Fibroblast of skin of scalp (primary cell): ENCODE measurements around the gene CCDC70.

Experiments used
- DNase-seq: peaks from one replicate; pipeline ENCODE4 v3.0.0-alpha.2; 2013

The CCDC70 gene

DNA sequence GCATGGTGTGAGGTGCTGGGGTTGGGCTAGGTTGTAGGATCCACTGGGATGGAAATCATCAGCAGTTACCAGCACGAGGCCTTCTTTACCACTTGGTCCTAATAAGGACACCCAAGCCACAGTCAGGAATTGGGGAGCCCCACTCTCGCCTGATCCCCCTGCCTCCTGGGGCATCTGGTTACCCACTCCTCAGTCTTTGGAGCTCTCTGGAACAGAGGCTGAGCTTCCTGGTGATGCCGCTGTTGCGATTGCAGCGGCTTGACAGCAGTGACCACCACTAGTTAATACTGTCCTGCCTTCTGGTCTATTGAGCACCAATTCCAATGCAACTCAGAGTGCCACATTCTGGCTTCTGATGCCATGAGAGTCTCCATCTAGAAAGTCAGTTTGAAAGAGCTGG lies 30.2 kb upstream of the CCDC70 start:
- no peak for DNase-seq

DNA sequence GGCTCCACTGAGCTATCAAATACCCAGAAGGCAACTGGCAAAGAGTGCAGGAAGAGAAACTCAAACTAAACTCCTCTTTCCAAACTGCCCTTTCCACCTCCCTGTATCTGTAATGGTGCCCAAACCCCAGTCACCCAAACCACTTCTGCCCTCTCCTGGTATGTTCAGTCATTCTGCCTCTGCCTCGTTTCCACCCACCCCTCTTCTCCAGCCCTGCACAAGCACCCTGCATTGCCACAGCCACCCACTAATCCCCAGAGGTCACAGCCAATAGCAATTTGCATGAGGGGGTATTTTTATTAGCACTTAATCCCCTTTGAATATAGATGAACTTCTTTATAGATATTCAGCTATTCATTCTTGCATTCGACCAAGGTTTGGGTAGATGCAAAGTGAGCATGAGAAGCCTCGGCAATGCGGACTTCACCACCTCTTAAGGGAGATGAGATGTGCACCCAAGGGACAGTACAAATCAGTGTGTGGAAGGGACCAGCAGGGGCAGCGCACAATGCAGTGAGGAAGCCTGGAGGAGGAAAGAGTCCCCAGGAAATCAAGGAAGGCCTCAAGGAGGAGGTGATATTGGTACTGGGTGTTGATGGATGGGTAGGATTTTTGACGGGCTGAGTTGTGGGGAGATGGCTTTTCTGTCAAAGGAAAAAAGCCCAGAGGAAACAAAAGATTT lies 29.2 kb upstream of the CCDC70 start:
- peak; percentile 18 for DNase-seq

DNA sequence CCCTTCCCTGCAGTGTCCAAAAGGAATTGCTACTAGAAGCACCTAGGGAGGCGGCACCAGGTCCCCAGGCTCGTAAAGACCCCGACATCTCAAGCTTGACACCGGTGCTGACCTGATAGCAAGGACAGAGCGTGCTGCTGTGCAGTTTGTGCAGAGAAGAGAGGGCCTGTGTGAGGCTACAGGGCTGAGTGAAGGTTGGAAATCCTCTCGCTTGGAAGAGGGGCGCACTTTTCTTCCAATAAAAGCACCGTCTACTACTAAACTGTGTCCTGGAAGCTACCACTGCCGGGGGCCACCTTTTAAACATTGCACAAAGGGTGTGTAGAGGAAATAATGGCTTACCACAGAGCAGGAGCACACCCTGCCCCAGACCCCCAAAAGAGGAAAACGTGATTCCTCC lies 27.8 kb upstream of the CCDC70 start:
- DNase-seq: no peak

DNA sequence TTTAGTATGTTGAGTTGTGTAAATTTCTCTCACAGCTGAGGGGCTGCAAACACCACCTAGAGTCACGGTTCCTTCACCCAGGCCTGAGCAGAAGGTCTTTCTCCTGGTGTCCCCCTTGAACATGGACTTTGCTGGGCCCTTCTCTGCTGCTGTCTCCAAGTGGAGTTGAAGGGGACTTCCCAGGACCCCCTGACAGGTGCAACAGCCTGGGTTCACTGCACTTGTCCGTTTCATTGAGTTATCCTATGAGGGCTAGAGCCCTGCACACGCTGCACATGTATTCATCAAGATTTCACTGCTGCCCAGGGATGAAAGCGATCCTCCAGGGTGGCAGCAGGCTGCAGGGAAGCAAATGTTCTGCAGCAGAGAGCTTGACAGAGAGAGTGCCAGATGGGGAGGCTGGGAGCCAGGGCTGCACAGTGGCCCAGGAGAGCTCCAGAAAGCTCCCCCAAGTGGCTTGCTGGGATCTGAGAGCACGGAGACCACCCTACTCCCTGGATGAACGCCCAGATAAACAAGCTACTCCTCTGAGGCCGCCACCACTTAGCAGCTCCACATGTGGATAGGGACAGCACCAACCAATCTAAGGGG lies 27.1 kb upstream of the CCDC70 start:
- peak; percentile 18 for DNase-seq

DNA sequence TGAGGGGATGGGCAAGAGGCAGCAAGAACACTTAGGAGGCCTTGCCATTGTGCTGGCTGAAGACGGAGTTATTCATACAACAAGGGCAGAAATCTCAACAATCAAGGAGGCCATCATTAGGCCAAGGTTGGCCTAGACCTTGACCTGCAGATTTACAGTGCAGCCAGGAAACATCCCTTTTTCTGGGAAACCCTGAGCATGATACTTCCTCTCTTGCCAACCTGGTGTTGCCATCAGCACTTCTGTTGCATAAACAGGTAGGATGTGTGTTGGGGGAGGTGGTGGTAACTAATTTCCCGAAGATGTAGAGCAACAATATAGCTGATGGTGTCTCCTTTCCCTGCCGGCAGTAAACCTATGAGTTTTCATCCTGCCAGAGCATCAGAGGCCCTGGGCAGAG lies 24.8 kb upstream of the CCDC70 start:
- DNase-seq: no peak

DNA sequence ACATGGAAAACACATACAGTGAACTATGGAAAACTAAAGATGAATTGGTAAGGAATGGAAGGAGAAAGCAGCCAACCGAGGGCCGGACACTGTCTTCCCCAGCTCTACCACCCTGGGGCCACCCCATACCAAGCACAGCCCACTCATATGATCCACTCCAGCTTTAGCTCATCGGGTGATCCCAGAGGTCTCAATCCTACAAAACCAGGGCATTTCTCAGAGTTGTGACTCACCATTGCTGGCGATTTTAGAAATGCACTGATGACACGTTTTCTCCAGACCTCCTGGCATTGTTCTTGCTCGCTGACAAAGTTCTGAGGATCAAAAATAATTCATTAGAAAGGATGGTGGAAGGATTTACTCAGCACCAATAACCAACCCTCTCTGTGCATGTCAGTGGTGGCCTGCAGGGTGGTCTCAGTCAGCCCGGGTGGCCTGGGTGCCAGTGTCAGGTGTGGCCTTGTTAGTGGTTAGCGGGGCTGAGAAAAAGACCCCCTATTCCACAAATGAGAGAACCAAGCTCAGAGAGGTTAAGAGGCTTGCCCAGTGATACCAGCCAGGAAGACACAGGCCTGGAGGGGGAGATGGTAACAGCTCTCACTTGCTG lies 23.4 kb upstream of the CCDC70 start:
- peak; percentile 61 for DNase-seq

DNA sequence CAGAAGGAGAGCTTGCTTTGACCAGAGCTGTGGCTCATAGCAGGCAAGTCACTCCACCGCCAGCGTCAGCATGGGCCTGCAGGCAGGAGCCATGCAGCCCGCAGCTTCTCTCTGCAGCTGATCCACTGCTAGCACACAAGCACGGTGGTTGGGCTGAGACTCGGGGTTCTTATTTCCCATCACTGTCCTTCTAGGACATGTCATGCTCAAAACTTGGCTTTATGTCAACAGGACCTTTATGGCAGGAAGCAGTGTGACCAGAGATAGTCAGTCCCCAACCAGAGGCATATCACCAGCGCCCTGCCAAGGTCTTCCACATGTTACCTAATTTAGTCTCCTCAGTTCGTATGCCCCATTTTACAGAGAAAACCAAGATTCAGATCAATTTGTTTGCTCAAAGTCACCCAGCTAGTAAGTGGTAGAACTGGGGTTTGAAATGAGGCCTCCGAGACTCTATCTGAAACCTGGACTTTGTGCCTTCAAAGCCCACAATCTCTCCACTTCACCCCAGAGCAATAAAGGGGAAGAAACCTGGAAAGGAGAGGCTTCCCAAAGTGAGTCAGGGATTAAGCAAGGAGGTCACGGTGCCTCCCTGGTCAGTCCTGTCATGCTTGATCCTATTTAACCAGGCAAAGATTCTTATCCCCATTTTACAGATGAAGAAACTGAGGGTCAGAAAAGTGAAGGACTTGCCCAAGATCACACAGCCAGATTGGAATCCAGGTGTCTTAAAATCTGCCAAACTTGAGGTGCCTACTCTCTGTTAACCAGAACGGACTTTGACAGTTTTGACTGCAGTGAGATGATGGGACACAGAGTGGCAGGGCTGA lies 21.8 kb upstream of the CCDC70 start:
- no peak for DNase-seq

DNA sequence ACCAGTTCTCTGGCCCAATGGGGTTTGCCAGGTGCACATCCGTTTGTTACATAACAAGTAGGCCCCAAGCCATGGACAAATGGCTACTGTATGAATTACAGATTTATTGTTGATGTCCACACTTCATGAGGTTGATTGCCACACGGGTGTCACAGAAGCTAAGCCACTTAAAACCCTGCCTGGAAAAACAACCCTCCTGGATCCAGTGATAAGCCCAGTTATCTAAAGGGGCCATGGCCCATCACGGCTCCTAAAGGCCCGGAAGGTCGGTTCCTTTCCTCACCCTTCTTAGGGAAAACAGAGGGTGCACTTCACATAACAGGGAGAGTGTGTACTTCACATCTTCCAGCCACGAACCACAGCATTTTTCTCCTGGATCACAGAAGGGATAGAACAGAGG lies 20.9 kb upstream of the CCDC70 start:
- no peak for DNase-seq

DNA sequence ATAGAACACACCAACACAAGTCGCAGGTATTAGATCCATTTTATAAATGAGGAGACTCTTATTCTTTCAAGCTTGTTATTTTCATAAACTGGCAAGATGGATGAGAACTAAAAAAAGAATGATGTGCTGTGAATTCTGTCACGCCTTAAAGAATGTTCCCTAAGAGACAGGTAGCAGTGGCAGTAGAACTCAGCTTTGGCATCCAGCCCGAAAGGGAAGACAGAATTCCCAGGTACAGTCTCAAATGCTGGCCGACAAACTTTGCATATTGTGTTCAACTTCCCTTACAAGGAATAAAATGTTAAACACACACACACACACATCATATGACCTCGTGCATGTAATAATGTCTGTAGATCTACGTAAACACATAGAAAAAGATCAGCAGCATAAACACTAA lies 20.0 kb upstream of the CCDC70 start:
- DNase-seq: no peak

DNA sequence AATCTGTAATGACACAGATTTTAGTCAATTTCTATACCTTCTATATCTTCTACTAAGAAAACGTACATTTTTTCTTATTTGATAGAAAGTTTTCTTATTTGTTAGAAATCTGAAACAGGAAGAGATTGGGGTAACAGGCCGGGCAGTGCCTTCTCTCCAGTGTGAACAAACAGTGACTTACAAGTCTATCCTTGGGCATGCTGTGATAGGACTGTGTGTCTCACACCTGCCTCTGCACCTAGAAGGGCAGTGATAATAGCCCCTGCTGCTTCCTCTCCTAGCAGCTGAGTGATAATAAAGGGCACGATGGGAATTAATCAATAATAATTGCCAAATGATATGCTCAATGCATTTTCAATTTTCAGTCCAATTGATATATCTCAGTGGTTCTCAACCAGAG lies 18.2 kb upstream of the CCDC70 start:
- no peak for DNase-seq

DNA sequence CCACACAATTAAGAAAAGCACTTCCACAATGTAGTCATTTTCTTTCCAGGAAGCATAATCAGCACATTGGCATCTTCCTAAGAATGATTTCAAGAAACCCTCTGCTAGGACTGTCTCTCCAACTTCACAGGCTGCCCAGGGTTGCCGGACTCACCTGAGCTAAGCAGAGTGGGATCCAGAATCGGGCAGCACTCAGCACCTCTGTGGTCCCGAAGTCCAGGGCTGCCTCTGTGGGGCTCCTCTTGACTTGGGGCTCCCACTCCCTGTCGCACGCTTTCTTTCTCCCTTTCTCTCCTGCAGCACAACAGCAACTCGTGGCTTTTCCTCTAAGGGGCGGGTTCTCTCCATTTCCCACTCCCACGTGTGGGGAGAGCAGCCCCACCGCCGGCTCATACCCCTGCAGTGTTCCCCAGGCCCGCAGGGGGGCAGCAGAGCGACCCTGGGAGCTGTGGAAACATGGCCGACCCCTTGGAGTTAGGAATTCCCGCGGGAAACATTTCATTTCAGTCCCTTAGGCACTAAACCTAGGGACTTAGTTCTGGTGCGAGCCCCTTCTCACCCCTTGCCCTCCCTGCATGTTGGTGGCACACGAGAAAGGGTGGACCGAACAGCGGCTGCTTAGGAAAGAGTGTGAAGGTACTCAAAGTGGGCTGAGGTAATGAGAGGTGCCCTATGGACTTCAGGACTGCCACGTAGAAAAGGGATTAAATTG lies 16.8 kb upstream of the CCDC70 start, which contains the start of gene TMEM272:
Gene TMEM272 (minus strand): TSS at position 316 of the 712 bp plus-strand sequence. CDS start 6,647 bp downstream, outside the sequence.
- peak; percentile 43 for DNase-seq

DNA sequence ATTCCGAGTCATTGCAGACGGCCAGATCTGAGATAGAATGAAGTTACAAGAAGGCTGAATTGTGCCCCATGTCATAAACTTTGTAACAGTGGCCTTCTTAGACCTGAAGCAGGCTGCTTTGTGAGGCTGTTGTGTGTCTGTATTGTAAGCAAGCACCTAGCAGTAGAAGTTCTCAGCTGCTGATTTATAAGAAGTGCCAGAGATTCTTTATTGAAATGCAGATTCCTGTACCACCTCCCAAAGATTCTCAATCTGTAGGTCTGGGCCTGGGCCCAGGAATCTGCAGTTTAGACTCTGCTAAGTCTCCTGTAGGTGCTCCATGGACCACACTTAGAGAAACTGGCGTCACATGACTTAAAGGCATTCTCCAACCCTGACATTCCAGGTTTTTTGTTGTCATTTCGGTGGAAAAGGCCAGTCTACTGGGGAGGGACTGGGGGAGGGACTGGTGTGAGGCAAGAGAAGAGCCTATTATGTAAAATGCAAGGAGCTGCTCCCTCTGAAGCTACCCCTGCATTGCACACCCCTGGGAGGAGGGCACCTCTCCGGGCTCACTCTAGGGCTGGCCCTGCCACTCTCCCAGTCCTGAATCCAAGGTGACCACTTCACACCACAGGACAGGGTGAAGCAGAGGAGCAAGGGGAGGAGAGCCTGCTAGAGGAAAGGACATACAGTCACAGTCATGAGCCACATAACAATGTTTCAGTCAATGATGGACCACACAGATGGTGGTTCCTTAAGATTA lies 16.0 kb upstream of the CCDC70 start:
- no peak for DNase-seq

DNA sequence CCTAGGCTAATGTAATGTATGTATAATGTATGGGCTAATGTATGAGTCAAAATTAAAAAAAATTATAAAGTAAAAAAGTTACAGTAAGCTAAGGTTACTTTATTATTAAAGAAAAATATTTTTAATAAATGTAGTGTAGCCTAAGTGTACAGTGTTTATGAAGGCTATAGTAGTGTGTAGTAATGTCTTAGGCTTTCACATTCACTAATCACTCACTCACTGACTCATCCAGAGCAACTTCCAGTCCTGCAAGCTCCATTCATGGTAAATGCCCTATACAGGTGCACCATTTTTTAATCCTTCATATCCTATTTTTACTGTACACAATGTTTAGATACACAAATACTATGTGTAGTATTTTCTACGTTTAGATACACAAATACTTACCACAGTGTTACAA lies 15.0 kb upstream of the CCDC70 start:
- no peak for DNase-seq

DNA sequence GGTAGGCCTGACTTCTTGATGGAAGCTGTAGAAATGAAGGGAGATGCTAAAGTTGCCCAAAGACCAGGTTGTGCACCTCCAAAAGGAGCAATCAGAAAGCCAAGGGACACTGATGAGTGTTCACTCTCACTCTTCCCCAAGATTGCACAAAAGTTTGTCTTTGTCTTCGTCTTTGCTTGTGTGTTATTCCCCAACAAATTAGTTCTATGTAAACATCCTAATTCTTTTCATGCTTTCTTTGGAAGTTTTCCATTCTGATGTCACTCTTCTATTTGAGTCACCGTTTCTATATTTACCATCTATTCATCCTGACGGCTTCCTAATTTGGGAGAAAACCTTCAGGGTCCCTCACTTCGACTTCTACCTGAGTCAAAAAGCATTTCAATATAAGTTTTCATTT lies 13.1 kb upstream of the CCDC70 start:
- DNase-seq: peak; percentile 49

DNA sequence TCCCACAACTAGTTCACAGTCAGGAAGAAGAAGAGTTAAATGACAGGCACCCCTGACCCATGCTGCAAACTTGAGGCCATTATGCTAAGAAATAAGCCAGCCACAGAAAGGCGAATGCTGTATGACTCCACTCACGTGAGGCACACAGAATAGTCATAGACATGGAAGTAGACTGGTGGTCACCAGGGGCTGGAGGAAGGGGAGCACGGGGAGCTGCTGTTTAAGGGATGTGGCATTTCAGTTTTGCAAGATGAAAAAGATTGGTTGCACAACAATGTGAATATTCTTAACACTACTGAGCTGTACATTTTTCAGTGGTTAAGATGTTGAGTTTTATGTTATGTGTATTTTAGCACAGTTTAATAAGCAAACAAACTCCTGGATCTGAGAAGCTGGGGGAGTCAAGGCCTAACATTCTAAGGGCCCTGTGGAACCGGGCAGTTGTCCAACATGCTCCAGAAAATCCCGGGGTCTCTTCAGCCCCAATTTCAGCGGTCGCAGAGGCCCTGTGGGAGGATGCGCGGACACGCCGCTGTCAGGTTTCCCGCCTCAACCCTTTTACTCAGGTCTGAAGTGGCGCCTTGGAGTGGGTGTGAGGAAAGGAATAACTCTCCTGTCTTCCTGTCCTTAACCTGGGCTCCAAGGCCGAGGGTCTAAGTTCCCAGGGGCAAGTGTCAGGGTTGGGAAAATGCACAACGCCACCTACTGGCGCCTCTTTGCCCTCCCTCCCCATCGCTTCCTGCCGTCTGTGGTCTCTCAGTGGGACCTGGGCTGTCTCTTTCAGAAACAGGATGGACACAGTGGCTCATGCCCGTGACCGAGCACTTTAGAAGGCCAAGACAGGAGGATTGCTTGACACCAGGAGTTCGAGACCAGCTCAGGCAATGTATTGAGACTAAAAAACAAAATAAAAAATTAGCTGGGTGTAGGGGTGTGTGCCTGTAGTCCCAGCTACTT lies 12.3 kb upstream of the CCDC70 start:
- DNase-seq: peak; percentile 33

DNA sequence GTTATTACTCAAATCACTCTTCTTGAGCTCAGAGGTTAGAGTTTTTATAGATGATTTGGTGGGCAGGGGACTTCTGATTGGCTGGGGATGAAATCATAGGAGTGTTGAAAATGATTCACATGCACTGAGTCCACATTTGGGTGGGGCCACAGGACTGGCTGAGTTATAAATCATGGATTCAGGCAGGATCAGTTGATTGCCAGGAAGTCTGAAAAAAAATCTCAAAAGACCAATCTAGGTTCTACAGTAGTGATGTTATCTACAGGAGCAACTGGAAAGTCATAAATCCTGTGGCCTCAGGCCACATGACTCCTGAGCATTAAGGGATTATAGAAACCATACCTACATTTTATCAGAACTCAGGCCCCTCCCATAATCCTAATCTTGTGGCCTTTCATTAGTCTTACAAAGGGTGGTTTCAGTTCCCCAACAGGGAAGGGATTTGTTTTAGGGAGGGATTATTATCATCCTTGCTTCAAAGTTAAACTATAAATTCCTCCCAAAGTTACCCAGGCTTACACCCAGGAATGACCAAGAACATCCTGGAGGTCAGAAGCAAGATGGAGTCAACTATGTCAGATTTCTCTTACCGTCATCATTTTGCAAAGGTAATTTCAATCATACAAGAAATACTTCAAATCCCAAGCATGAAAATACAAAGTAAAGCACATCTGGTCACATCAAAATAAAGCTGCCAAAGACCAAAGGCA lies 5.6 kb upstream of the CCDC70 start:
- no peak for DNase-seq

DNA sequence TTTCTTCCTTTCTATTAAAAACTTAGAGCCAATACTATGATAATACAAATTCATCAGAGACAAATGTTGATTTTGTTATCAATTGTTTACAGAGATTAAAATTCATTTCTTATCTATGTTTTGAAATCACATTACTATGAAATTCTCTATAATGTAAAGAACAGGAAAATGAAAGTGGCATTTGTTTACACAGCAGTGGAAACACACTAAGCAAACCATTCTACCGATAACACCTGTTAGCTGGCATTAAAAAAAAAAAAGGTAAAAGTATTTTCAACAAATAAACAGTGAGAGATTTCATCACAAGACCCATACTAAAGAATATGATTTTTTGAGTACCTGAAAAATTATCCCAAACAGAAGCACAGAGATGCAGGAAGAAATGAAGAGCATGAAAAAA lies 4.8 kb upstream of the CCDC70 start:
- no peak for DNase-seq

DNA sequence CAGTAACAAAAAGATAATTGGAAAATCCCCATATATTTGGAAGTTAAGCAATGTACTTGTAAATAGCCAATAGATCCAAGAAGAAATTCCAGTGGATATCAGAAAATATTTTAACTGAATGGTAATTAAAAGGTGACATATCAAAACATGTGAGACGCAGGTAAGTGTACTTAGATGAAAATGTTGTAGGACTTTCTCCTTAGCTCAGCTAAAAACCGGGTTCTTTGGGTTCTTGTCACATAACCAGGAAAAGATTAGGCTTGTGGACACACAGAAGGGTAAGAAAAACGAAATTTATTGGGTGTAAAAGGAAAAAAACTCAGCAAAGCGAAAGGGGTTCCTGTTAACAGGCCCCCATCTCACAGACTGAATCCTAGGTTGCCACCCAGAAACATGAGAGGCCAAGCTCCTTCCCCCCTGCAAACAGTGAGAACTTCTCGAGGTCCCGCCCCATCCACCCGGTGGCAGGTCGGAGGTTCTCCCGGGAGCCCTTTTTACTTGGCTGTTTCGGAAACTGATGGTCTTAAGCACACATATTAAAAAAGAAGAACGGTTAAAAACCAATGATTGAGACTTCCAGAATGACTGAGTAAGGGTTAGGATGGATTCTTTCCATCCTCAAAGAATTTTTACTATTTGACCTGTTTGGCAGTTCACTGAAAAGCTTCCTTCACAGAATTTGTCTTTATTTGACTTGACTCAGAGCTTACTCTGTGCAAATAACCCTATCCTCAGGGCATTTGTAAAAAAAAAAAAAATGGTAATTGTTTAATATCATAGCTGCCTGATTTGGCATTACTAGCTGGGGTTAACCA lies 3.1 kb upstream of the CCDC70 start:
- DNase-seq: no peak

DNA sequence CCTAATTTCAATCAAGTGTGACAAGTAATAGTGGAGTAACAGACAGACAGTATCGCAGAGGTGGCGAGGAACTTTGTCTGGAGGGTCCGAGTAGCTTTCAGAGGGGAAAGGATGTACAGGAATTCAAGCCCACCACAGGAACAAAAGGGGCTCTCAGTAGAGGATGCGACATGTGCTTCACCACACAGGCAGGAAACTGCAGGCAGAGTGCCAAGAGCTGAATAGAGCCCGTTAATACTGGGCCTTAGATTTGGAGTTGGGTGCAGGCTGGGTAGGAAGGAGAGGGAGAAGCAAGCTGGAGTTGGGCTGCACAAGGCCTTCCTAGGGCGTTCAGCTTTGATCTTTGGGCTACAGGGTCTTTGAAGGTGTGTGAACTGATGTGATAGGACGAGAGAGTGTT lies 1.2 kb downstream of the CCDC70 start:
- DNase-seq: no peak
